GDM1 (cell line): ENCODE results near the gene KRT86.
"Not testable (repeated sequence)": the region's sequence is repeated elsewhere in the genome, so short reads cannot be mapped to it uniquely, and the experiment has no call there.

ENCODE experiments used
- DNase-seq: peaks from one replicate; lab custom pipeline; 2025; lab: John Stamatoyannopoulos, UW

KRT86 gene

DNA sequence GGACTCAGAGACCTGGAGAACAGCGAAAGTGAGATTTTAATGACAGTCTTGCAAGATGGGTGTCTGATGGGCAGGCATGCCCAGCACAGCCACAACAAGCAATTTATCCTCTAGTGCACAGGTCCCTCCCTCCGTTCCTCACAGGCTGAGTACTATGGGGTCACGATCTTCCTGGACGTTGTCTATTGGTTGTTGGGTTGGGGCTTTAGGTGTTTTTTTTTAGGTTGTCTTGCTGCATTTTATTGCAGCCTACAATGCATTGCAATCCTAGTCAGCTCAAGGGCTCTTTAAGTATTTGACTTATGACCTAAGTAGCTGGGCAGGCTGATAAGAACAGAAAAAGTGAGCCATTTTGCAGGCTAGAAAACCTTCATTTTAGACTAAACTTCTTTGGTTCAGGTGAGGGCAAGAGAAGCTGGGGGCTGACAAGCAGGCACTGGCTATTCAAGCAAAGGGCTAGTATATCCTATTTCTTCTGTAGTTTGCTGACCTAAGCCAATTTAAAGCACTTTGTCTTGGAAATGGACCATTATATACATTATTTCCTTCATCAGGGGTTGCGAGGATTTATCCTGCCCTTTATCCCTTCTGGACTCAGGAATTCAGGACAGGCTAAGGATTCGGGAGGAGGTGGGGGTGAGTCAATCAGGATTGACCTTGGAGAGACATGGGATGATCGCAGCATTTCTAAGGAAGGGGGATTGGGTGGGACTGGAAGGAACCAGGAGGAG is 35.4 kb upstream of the KRT86 start:
- no peak for DNase-seq

DNA sequence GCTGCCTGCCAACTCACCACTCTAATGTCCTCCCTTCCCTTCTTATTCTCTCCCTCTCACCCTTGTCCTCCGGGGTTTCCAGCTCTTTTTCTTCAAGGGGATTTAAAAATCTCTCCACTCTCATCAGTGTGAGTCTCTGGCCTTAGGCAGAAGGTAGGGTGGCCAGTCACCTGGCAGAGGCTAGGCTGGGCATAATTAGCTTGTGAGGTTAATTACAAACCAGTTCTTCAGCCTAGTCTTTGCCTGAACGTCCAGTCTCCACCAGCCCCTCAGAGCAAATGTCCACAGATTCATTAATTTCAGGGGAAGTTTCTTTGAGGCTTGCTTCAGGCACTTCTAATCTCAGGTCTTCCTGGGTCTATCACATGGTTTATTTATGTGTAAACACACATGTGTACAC is 34.7 kb upstream of the KRT86 start:
- no peak for DNase-seq

DNA sequence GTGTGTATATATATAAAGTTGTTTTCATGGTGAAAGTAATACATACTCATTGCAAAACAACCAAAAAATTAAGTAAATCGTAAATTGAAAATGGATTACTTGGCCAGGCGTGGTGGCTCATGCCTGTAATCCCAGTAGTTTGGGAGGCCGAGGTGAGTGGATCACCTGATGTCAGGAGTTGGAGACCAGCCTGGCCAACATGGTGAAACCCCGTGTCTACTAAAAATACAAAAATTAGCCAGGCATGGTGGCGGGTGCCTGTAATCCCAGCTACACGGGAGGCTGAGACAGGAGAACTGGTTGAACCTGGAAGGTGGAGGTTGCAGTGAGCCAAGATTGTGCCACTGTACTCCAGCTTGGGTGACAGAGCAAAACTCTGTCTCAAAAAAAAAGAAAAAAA is 34.2 kb upstream of the KRT86 start:
- DNase-seq, result not testable (repeated sequence)

DNA sequence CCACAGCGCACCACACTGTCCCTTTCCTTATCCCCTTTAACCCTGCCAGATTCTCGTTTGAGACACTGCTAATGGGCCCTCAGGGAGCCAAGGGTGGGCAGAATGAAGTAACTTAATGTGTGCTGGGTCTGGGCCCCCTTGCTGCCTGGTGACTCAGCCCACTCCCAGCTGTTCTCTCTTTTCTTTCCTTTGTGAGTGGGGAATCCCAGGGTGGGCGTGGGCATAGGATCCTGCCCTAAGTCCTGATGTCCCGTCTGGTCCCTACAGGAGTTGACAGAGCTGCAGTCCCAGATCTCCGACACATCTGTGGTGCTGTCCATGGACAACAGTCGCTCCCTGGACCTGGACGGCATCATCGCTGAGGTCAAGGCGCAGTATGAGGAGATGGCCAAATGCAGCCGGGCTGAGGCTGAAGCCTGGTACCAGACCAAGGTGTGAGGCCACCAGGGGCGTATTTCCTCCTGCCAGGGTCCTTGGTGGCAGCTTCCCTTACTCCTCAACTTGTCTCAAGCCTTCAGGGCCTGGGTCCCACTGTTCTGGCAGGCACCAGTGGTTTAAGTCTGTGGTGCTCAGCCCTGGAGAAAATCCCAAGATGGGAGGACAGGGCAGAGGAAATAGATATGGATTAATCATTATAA is 33.1 kb upstream of the KRT86 start:
- no peak for DNase-seq

DNA sequence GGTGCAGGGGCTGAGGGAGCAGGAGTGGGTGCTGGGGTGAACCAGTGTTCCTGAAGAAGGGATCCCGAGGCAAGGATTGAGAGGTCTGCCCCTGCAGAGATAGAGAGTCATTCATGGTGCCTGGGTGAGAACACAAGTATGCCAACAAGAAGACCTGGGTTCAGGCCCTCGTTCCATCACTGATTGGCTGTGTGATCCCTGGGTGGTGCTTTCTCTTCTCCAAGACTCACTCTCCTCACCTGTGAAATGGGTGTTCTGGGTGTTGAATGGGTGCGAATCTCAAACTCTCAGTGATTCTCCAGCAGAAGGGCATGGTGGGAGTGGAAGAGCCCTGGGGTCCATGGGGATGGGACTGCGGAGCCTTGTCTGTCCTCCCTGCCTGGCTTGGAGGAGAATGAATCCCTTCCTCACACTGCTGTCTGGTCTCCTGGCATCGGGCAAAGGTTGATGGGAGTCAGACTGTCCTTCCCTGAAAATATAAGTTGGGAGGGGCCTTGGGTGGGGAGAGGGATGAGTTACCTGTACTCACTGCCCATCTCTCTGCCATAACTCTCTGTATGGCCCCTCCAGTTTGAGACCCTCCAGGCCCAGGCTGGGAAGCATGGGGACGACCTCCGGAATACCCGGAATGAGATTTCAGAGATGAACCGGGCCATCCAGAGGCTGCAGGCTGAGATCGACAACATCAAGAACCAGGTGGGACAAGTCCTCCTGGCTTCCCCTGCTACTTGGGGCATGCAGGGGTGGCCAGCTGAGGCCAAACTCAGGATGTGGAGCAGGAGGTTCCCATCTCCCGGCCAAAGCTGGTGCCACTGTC is 31.8 kb upstream of the KRT86 start:
- no peak for DNase-seq

DNA sequence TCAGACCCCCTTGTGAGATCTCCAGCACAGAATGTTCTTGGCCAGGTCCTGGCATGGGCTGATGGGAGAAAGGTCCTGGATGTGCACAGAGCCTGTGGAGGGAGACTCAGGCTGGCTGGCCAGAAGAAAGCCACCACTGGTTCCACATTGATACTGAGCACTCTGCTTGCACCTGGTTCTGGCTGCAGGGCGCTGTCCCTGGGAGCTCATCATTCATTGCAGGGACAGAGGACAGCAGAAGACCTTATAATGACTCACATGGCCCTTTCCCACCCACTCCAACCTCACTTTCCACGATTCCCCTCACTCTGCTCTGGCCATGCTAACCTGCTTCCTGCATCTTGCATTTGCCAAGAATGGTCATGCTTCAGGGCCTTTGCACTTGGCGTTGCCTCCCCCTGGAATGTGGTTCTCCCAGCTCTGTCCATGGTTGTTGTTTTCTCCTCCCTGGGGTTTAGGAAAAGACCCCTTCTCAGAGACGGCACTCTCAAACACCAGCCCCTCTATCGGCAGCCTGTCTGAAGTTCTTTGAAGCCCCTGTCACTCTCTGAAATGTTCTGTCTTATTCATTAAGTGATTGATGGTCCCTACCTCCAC is 31.1 kb upstream of the KRT86 start:
- no peak for DNase-seq

DNA sequence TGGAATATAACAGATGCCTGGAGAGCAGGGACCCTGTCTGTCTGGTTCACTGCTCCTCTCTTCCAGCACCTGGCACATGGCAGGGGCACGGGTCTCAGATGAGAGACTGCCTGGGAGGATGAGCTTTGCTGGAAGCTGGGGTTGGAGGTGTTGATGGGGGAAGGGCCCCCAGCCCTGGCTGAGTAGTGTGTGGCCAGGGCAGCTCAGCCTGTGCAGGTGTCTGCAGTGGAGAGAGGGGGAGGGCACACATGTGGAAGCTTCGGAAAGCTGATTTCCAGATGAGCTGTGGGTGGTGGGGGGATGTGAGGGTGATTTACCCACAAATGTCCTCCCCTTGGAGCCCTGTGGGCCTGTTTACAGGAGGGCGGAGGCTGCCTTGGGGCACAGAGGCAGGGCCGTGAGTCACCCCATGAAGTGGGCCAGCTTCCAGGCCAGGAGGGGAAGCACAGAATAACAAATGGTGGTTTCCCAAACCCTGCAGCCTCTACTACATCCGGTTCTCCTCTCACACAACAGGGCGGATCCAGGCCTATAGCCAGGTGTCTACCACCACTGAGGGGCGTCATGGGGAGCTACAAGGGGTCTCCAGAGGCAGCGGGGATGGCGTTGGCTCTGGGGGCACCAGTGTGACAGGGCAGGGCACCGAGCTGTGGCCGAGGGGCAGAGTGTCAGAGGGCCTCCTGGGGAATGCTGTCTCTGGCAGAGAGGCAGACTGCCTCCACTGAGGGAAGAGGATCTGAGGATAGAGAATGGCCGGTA is 30.4 kb upstream of the KRT86 start:
- peak; percentile 62 for DNase-seq

DNA sequence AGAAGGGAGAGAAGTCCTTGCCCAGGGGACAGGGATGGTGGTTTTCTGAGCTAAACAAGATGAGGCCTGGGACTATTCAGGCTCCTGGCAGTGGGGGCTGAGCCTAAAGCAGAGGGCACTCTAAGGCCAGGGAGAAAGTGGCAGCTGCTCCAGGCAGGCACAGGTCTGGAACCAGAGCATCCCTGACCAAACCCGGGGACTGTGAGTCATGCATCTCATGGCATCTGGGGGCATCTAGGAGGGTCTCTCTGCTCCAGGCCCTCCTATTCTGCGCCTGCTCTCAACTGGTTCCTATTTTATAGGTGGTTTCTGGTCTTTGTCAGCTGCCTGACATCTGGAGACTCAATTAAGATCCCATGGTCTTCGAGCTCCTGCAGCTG is 29.8 kb upstream of the KRT86 start:
- DNase-seq, result no peak

DNA sequence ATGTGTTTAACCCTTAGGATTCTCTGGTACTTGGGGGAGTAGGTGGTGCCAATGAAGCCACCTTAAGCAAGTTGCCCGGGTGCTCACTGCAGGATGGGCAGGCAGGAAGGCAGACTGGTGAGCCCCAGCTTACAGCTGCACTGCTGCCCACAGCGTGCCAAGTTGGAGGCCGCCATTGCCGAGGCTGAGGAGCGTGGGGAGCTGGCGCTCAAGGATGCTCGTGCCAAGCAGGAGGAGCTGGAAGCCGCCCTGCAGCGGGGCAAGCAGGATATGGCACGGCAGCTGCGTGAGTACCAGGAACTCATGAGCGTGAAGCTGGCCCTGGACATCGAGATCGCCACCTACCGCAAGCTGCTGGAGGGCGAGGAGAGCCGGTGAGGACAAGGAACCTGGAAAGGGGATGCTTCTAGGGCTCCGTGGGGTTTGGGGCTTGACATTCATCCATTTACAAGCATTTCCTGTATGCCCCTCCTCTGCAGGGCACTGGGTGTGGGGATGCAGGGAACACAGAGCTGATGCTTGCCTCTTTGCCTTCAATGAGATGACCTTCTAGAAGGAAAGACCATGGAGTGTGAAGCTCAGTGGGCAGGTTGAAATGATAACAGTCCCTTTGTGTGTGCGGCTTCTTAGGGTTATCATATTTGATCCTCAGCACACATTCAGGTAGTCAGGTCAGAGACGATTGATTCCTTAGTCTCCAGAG is 29.0 kb upstream of the KRT86 start:
- no peak for DNase-seq

DNA sequence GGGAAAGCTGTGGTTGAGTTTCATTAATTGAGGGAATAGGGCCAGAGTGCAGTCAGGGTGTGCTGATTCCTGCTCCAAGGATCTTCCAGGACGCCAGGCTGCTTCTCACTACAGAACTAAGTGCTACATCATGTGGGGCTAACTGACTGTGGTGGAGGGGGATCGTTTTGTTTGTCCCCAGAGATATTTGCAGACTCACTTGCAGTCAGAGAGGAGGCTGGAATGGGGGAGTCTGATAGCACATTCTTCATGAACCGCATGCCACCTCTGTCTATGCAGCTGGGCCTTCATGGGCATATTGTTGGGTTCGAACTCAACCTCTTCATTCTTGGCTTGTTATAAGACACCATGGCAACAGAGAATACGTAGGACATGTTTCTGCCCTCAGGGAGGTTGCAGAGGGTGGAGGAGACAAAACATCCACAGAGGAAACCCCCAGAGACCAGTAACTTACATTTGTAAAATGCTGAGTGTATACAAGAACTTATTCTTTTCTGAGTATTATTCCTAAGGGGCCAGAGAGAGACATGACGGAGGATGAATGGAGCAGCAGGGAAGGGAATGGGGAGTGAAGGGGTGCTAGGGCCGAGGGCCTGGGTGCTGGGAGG is 28.4 kb upstream of the KRT86 start:
- DNase-seq, result no peak

DNA sequence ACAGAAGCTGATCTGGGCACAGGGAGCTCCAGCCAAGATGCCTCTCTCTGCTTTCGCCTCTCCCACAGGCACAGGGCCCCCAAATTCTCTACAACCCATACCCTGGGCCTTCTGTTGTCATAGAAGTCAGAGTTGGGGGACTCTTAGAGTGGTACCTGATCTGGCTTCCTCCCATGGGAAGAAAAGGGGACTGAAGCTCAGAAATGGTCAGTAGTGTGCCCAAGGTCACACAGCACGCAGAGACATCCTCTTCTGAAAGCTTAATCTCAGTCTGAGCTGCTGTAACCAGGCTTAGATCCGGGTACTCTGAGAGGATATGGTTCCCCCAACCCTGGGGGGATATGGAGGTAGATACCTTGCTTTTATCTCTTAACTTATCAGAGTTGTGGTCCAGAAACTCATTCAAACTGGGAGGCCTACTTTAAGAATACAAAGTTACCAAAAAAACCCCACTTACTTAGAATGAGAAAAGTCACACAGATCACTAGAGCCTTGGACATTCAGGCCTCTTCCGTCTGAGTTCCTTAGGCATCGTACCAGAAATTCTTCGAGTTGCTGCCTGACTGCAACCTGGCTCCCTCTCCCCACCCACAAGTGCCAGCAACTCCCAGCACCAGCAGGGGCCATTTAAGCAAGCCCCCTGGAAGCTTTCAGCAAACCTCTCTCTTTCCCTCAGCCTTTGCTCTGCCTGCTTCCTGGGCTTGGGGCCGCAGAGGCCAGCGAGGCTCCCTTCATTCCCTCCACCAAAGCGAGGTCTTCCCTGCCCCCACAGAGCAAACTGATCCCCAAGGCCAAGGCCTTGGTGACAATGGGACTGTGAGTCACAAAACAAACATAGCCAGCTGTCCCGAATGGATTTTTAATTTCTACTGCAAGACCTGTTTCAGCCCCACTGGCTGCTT is 27.5 kb upstream of the KRT86 start:
- no peak for DNase-seq

DNA sequence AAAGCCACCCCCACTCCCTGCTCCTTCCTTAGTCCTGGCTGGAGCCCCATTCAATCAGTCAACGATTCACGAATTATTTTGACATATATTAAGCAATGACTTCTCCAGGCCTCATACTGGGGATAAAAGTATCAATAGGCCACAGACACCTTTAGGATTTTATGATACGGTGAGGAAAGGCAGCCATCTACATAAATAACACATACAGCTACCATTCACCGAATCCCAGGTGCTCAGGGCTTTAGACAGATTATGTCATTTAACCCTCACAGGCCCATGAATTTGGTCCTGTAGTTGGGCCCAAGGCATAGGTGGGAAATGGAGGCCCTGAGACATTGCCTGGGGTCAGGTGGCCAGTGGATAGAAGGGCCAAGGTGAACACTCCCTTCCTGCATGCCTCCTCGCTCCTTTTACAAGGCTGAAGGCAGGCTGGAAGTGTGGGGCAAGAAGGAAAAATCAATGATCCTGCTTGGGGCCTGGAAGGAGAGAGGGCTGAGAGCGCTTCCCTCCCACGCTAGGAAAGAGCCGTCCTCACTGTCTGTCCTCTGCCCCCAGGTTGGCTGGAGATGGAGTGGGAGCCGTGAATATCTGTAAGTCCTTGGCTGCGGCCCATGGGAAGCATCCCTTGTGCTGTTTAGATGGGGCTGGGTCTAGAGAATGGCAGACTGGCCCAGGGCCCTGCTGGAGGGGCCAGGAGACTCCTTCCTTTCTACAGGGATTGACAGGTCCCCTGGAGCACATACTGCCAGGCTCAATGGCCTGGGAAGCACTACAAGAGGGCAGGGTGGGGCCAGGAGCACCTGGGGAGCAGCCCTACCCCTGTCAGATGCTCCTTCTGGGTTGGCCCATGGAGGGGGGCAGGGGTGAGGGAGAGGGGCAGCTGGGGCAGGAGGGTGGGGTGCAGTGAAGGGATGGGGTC is 26.6 kb upstream of the KRT86 start:
- no peak for DNase-seq

DNA sequence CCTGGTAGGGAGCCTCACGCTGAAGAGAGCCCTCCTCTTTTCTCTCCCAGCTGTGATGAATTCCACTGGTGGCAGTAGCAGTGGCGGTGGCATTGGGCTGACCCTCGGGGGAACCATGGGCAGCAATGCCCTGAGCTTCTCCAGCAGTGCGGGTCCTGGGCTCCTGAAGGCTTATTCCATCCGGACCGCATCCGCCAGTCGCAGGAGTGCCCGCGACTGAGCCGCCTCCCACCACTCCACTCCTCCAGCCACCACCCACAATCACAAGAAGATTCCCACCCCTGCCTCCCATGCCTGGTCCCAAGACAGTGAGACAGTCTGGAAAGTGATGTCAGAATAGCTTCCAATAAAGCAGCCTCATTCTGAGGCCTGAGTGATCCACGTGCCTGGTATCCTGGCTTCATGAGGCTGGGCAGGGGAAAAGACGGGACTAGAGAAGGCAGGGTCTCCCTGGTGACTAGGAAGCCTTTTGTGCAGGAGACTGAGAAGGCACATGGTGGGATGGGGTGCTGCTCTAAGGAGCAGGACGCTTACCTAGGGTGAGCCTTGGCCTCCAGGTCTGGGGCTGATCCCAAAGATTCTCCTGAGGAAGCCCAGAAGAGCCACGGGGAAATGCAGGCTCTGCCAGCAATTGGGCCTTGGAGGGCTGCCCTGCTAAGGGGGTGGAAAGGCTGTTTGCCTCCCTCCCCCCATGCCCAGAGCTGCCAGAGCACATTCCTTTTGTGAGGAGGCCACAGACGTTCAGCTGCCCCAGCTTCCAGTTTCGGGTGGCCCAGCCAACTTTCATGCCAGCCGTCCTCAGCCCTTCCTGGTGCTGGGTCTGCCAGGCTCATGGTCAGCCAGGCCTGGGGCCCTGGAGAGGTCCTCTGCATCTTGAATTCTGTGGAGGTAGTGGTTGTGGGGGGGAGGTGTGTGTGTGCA is 25.6 kb upstream of the KRT86 start:
- DNase-seq, result no peak

DNA sequence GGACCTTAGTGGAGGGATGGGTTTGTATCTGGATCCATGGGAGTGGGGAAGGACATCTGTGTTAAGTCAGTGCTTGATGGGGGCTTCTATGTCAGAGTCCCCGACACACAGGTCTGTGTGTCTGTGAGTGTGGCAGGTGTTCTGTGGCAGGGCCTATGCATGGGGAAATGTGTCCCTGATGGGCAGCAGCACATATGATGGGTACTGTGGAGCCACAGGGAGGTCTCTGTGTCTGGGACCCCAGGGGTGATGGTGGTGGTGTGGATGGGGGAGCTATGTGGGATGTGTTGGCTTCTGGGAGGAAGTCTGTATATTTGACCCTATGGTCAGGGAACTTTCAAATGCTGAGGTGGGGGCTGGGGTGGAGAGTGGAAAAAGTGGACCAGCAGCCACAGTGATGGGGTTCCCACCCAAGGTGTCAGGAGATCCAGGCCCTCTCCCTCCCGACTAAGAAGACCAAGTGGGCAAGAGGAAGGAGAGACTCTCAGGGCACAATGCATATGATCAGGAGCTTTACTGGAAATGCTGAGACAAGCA is 24.9 kb upstream of the KRT86 start:
- DNase-seq, result no peak

DNA sequence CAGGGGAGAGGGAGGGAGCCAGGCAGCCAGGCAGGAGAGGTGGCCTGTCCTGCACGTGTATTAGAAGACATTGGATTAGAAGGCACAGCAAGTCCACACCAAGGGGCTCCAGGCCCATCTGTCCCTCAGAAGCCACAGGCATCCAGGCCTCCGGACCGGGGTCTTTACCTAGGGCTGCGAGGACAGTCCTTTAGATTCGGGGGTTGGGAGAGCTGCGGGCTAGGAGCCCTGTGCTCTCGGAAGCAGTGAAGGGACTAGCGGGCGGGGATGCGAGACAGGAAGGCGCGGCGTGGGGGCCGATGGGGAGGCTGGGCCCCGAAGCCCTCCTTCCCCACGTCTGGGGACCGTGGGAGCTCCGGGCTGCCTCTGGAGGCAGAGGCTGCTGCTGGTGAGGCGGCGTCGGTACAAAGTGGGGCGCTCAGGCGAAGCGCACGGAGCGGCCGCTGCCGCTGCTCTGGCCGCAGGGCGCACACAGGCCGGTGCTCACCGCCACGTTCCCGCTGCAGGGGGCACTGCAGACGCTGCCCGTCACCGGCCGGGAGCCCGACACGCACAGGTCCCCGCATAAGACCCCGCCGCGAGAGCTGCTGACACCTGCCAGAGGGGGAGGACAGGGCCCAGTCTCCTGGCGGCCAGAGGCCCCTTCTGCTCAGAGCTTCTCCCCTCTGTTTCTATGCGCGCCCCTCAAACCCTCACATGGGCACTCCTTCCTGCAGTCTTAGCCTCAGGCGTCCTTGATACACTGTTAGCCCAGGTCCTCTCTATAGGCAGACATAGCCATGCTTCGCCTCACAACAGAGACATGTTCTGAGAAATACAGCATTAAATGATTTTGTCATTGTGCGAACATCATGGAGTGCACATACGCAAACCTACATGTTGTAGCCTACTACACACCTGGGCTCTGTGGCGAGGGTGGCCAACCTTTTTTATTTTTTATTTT is 24.1 kb upstream of the KRT86 start:
- no peak for DNase-seq

DNA sequence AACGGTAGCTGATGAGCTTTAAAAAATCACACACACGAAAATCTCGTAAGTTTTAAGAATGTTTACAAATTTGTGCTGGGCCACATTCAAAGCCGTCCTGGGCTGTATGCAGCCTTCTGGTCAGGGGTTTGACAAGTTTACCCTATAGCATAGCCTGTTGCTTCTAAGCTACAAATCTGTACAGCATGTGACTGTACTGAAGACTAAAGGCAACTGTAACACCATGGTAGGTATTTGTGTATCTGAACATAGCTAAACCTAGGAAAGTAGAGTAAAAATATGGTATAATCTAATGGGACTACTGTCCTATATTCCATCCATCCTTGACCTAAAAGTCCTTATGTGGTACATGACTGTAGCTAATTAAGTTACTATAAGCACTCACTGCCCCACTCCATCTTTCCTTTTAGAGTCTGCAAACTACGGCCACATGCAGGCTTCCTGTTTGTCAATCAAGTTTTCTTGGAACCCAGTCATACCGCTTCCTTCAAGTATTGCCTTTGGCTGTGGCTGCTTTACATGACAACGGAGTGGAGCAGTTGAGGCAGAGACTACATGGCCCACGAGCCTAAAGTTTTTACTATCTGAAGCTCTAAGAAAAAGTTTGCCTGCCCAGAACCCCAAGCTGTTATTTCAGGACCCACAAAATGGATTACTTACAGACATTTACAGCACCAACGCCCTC is 22.9 kb upstream of the KRT86 start:
- DNase-seq, result peak; percentile 11
